Measurements from ENCODE around the gene LIPJ. TPM values are rescaled to one million over a fixed set of nuclear protein-coding genes. Genes with fewer than 3 reads are reported as not detected.
A peak's percentile ranks its signal among the peaks of the same experiment; 100 is the strongest.

The LIPJ gene
- total and polyA plus RNA-seq, 10 of the 15 experiments (the other 5 are each of a cell fraction or from before 2014, with no cell fraction given): 0.03 to 0.23 (median 0.08) TPM; not detected in 5

- Histone ChIP-seq H3K4me3 (no peak overlapping the region), H3K36me3 (ENCODE audit: control insufficient read depth in 2 of 2, insufficient read depth in 2 of 2, low read length in 1 of 2) (no peaks in the 10 kb centered on the region), H3K9me3 (replicated peaks; ENCODE audit: control insufficient read depth, insufficient read depth, low read length) (no peaks in the 10 kb centered on the region; the same call in 2 of the 3 replicates), H2AFZ (ENCODE audit: control insufficient read depth, low read depth, low read length) (no peak overlapping the region), H3K4me1 (ENCODE audit: control insufficient read depth, insufficient read depth, low read length) (no peaks in the 10 kb centered on the region), H3K9ac (ENCODE audit: control insufficient read depth, insufficient read depth, low read length) (no peak overlapping the region), H3K27me3 (replicated peaks in 1 of 2; ENCODE audit: control insufficient read depth in 2 of 2, insufficient read depth in 2 of 2, low read length in 1 of 2) (no peaks in the 10 kb centered on the region), H3K79me2 (ENCODE audit: control insufficient read depth, insufficient read depth, low read length) (no peaks in the 10 kb centered on the region), H4K20me1 (ENCODE audit: control insufficient read depth, insufficient read depth) (no peaks in the 10 kb centered on the region), H3K4me2 (ENCODE audit: control insufficient read depth, insufficient read depth) (no peak overlapping the region), H3K27ac (ENCODE audit: control insufficient read depth, insufficient read depth) (no peak overlapping the region)
- ATAC-seq: no peak
- BruUV-seq (replicated peaks): no TSS peak
- SMC1A ChIA-PET (ENCODE audit: uncharacterized antibody, unreplicated experiment): no interaction called here
- no peak for FAIRE-seq
- CTCF ChIA-PET: no interaction called here
- TF ChIP-seq CHD4 (IDR thresholded peaks at IDR 0.05) (no peak), JUNB (IDR thresholded peaks at IDR 0.05) (0 out of 2 replicates have a peak, but pooled peaks have one; percentile 12)
- POLR2A ChIA-PET: no interaction called here
- RAD21 ChIA-PET (ENCODE audit: unreplicated experiment): no interaction called here
- in situ Hi-C loops (cut with MboI) (no loop called here), intact Hi-C loops (cut with micrococcal nuclease; ENCODE audit: unreplicated experiment) (no loop called here)
- DNase-seq (ENCODE audit: low read depth, low spot score): no peak
Measured at GRCh38 chr10:88642963-88643362, 56.4 kb downstream of the LIPJ start.

DNA sequence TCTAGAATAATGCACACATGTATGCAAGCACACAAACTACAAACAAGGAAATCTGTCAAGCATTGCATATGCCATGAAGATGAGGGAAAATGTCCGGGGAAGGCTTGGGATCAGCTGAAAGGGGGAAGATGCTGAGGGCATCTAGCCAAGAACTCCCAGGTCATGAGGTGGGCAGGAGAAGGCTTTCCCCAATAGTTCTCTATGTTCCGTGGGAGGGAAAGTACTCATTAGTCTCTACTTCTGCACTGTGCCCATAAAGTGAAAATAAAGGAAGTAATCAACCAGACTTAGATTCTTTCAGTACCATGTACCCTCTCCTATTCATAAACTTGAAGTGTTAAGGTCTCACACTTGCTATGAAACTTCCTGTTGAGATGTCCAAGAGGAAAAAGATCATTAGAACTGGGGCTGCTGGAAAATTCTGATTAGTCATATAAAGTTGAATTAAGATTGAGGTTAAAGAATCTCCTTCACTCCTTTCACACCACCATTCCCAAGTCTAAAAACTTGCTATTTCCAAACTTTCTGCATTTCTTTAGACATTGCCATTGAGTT lies 60.6 kb downstream of the LIPJ start:
- H3K27ac ChIP-seq (ENCODE audit: control insufficient read depth, insufficient read depth): no peak overlapping the region
- intact Hi-C loops (cut with micrococcal nuclease; ENCODE audit: unreplicated experiment): no loop called here
- FAIRE-seq: no peak
- no peaks in the 10 kb centered on the region for H3K4me1 ChIP-seq (ENCODE audit: control insufficient read depth, insufficient read depth, low read length)
- H3K27me3 ChIP-seq (replicated peaks in 1 of 2; ENCODE audit: control insufficient read depth in 2 of 2, insufficient read depth in 2 of 2, low read length in 1 of 2): no peaks in the 10 kb centered on the region
- RAD21 ChIA-PET (ENCODE audit: unreplicated experiment): no interaction called here
- POLR2A ChIA-PET: no interaction called here
- DNase-seq (ENCODE audit: low read depth, low spot score): no peak
- H3K4me3 ChIP-seq: no peak overlapping the region
- SMC1A ChIA-PET (ENCODE audit: uncharacterized antibody, unreplicated experiment): no interaction called here
- no peaks in the 10 kb centered on the region for H3K36me3 ChIP-seq (ENCODE audit: control insufficient read depth in 2 of 2, insufficient read depth in 2 of 2, low read length in 1 of 2)
- 40% methylated on average over 2 of the region's 2 CpGs for WGBS (ENCODE audit: insufficient coverage, insufficient replicate concordance, low lambda C conversion rate, missing lambda C conversion rate)
- BruUV-seq (replicated peaks): no TSS peak
- no peak overlapping the region for H3K4me2 ChIP-seq (ENCODE audit: control insufficient read depth, insufficient read depth)
- in situ Hi-C loops (cut with MboI): no loop called here
- no peaks in the 10 kb centered on the region for H3K79me2 ChIP-seq (ENCODE audit: control insufficient read depth, insufficient read depth, low read length)
- no peak overlapping the region for H3K9ac ChIP-seq (ENCODE audit: control insufficient read depth, insufficient read depth, low read length)
- CTCF ChIA-PET: no interaction called here
- ATAC-seq: no peak
- no peaks in the 10 kb centered on the region for H3K9me3 ChIP-seq (replicated peaks; ENCODE audit: control insufficient read depth, insufficient read depth, low read length)
- H4K20me1 ChIP-seq (ENCODE audit: control insufficient read depth, insufficient read depth): no peaks in the 10 kb centered on the region
- H2AFZ ChIP-seq (ENCODE audit: control insufficient read depth, low read depth, low read length): no peak overlapping the region
- TF ChIP-seq MTA3 (IDR thresholded peaks at IDR 0.05; ENCODE audit: borderline replicate concordance, low read length) (no peak), STAT3 (IDR thresholded peaks at IDR 0.05; ENCODE audit: low read depth, low read length) (no peak), POU2F2 (IDR thresholded peaks at IDR 0.05; ENCODE audit: borderline replicate concordance, low read depth, low read length) (no peak), RAD51 (IDR thresholded peaks at IDR 0.05) (no peak), NFYA (IDR thresholded peaks at IDR 0.05; ENCODE audit: borderline replicate concordance, low read depth, low read length) (no peak), NFYB (IDR thresholded peaks at IDR 0.05; ENCODE audit: insufficient read depth, low read depth, low read length) (no peak), ZNF24 (IDR thresholded peaks at IDR 0.05) (no peak), BACH1 (IDR thresholded peaks at IDR 0.05; ENCODE audit: borderline replicate concordance) (no peak)
- TF ChIP-seq, protein P1, sequence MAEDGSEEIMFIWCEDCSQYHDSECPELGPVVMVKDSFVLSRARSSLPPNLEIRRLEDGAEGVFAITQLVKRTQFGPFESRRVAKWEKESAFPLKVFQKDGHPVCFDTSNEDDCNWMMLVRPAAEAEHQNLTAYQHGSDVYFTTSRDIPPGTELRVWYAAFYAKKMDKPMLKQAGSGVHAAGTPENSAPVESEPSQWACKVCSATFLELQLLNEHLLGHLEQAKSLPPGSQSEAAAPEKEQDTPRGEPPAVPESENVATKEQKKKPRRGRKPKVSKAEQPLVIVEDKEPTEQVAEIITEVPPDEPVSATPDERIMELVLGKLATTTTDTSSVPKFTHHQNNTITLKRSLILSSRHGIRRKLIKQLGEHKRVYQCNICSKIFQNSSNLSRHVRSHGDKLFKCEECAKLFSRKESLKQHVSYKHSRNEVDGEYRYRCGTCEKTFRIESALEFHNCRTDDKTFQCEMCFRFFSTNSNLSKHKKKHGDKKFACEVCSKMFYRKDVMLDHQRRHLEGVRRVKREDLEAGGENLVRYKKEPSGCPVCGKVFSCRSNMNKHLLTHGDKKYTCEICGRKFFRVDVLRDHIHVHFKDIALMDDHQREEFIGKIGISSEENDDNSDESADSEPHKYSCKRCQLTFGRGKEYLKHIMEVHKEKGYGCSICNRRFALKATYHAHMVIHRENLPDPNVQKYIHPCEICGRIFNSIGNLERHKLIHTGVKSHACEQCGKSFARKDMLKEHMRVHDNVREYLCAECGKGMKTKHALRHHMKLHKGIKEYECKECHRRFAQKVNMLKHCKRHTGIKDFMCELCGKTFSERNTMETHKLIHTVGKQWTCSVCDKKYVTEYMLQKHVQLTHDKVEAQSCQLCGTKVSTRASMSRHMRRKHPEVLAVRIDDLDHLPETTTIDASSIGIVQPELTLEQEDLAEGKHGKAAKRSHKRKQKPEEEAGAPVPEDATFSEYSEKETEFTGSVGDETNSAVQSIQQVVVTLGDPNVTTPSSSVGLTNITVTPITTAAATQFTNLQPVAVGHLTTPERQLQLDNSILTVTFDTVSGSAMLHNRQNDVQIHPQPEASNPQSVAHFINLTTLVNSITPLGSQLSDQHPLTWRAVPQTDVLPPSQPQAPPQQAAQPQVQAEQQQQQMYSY (CRISPR knock-in tag; IDR thresholded peaks at IDR 0.05): no peak
- TF ChIP-seq, protein P2, sequence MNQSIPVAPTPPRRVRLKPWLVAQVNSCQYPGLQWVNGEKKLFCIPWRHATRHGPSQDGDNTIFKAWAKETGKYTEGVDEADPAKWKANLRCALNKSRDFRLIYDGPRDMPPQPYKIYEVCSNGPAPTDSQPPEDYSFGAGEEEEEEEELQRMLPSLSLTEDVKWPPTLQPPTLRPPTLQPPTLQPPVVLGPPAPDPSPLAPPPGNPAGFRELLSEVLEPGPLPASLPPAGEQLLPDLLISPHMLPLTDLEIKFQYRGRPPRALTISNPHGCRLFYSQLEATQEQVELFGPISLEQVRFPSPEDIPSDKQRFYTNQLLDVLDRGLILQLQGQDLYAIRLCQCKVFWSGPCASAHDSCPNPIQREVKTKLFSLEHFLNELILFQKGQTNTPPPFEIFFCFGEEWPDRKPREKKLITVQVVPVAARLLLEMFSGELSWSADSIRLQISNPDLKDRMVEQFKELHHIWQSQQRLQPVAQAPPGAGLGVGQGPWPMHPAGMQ (IDR thresholded peaks at IDR 0.05; ENCODE audit: borderline replicate concordance): no peak
- TF ChIP-seq, protein P3, sequence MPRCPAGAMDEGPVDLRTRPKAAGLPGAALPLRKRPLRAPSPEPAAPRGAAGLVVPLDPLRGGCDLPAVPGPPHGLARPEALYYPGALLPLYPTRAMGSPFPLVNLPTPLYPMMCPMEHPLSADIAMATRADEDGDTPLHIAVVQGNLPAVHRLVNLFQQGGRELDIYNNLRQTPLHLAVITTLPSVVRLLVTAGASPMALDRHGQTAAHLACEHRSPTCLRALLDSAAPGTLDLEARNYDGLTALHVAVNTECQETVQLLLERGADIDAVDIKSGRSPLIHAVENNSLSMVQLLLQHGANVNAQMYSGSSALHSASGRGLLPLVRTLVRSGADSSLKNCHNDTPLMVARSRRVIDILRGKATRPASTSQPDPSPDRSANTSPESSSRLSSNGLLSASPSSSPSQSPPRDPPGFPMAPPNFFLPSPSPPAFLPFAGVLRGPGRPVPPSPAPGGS (IDR thresholded peaks at IDR 0.05; ENCODE audit: borderline replicate concordance, insufficient read depth, low read depth, low read length, poor library complexity, severe bottlenecking): no peak
